HK-2 (cell line): ENCODE measurements around the gene TXNRD3.

ENCODE experiments used
- DNase-seq: peaks from one replicate; pipeline ENCODE4 v3.0.0-alpha.2; 2018; ENCODE audit not compliant: unreplicated experiment

The TXNRD3 gene

GRCh38 chr3:126672340-126672739 is 17.4 kb upstream of the TXNRD3 start:
- DNase-seq = no peak

GRCh38 chr3:126671521-126671920 is 16.6 kb upstream of the TXNRD3 start:
- DNase-seq = no peak

GRCh38 chr3:126668450-126669401 is 13.8 kb upstream of the TXNRD3 start:
- DNase-seq = no peak

GRCh38 chr3:126667631-126668449 is 12.9 kb upstream of the TXNRD3 start:
- no peak for DNase-seq

- no peak for DNase-seq
Measured at GRCh38 chr3:126666658-126667528, 12.0 kb upstream of the TXNRD3 start.

GRCh38 chr3:126665959-126666657 is 11.2 kb upstream of the TXNRD3 start:
- DNase-seq = no peak

GRCh38 chr3:126665221-126665936 is 10.5 kb upstream of the TXNRD3 start:
- no peak for DNase-seq

- no peak for DNase-seq
Measured at GRCh38 chr3:126664591-126665214, 9.8 kb upstream of the TXNRD3 start.

GRCh38 chr3:126663750-126664149 is 8.8 kb upstream of the TXNRD3 start:
- no peak for DNase-seq

GRCh38 chr3:126663257-126663656 is 8.3 kb upstream of the TXNRD3 start:
- DNase-seq = no peak

GRCh38 chr3:126661532-126662364 is 6.8 kb upstream of the TXNRD3 start:
- DNase-seq = no peak

- no peak for DNase-seq
Measured at GRCh38 chr3:126659915-126660886, 5.3 kb upstream of the TXNRD3 start.

GRCh38 chr3:126658584-126658983 is 3.7 kb upstream of the TXNRD3 start:
- no peak for DNase-seq

- no peak for DNase-seq
Measured at GRCh38 chr3:126657901-126658300, 3.0 kb upstream of the TXNRD3 start.

GRCh38 chr3:126656371-126657134 is 1.6 kb upstream of the TXNRD3 start:
- DNase-seq = no peak

- no peak for DNase-seq
Measured at GRCh38 chr3:126655887-126656286, 963 bp upstream of the TXNRD3 start.

GRCh38 chr3:126649556-126650092 is 5.3 kb downstream of the TXNRD3 start:
- DNase-seq = no peak
